ENCODE results near the gene LTB.

LTB gene

GRCh38 chr6:31575335-31575901 lies 6.8 kb downstream of the LTB start, which contains the start of gene TNF:
TSS of gene TNF (plus strand) at chr6:31575565. CDS start at chr6:31575742, 177 bp downstream.
- no peak for TF ChIP-seq ZFX (IDR thresholded peaks at IDR 0.05)
- TF ChIP-seq CTCF (conservative IDR thresholded peaks at IDR 0.05) = no peak
- no peak within 1 kb of the TSS for H3K27ac ChIP-seq

DNA sequence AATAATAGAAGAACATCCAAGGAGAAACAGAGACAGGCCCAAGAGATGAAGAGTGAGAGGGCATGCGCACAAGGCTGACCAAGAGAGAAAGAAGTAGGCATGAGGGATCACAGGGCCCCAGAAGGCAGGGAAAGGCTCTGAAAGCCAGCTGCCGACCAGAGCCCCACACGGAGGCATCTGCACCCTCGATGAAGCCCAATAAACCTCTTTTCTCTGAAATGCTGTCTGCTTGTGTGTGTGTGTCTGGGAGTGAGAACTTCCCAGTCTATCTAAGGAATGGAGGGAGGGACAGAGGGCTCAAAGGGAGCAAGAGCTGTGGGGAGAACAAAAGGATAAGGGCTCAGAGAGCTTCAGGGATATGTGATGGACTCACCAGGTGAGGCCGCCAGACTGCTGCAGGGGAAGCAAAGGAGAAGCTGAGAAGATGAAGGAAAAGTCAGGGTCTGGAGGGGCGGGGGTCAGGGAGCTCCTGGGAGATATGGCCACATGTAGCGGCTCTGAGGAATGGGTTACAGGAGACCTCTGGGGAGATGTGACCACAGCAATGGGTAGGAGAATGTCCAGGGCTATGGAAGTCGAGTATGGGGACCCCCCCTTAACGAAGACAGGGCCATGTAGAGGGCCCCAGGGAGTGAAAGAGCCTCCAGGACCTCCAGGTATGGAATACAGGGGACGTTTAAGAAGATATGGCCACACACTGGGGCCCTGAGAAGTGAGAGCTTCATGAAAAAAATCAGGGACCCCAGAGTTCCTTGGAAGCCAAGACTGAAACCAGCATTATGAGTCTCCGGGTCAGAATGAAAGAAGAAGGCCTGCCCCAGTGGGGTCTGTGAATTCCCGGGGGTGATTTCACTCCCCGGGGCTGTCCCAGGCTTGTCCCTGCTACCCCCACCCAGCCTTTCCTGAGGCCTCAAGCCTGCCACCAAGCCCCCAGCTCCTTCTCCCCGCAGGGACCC lies 7.8 kb downstream of the LTB start:
- no peak for TF ChIP-seq CTCF (conservative IDR thresholded peaks at IDR 0.05)
- no peak for TF ChIP-seq ZFX (IDR thresholded peaks at IDR 0.05)
- no peak overlapping the region for H3K27ac ChIP-seq

- TF ChIP-seq CTCF (conservative IDR thresholded peaks at IDR 0.05) (no peak), ZFX (IDR thresholded peaks at IDR 0.05) (no peak)
- H3K27ac ChIP-seq = no peak overlapping the region
These were observed 8.8 kb downstream of the LTB start for GRCh38 chr6:31573239-31574105.

GRCh38 chr6:31572041-31572911 lies 9.9 kb downstream of the LTB start, which contains the start of gene LTA:
TSS of gene LTA (plus strand) at chr6:31572289. CDS start at chr6:31572743, 454 bp downstream.
- TF ChIP-seq ZFX (IDR thresholded peaks at IDR 0.05) (no peak), CTCF (conservative IDR thresholded peaks at IDR 0.05) (no peak)
- H3K27ac ChIP-seq = no peak within 1 kb of the TSS

DNA sequence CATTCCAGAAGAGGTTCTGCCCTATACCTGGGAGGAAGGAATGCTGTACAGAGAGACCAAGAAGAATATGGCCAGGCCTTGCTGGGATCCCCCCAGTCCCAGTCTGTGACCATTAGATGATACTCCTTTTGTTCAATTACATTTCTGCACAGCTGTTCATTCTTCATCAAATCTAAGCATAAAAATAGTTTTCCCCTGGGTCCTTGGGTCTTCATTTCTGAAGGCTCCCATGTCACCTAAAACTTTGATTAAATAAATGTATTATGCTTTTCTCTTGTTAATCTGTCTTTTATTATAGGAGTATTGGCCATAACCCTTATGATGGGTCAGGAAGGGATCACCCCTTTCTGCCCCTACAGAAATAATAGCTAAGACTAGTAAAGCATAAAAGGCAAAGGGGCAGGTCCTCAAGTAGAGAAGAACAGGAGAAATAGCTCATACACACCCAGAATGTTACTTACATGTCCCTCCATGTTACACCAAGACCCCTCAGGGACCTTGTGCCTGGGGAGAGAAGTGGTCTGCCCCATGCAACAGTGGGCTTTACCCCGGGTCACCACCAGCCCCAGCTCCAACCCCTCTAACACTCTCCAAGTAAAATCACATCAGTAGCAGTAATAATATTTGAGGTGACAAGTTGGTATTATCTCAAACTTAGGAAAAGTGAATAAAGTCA lies 12.2 kb downstream of the LTB start:
- no peak overlapping the region for H3K27ac ChIP-seq
- TF ChIP-seq CTCF (conservative IDR thresholded peaks at IDR 0.05) (no peak), ZFX (IDR thresholded peaks at IDR 0.05) (no peak)

GRCh38 chr6:31568537-31568961 lies 13.7 kb downstream of the LTB start:
- TF ChIP-seq CTCF (conservative IDR thresholded peaks at IDR 0.05) = no peak
- no peak for TF ChIP-seq ZFX (IDR thresholded peaks at IDR 0.05)
- no peak overlapping the region for H3K27ac ChIP-seq

All from C4-2B (cell line).